Measurements from ENCODE around the gene TMA7.
"Not testable (repeated sequence)": the region's sequence is repeated elsewhere in the genome, so short reads cannot be mapped to it uniquely, and the experiment has no call there.

DNA sequence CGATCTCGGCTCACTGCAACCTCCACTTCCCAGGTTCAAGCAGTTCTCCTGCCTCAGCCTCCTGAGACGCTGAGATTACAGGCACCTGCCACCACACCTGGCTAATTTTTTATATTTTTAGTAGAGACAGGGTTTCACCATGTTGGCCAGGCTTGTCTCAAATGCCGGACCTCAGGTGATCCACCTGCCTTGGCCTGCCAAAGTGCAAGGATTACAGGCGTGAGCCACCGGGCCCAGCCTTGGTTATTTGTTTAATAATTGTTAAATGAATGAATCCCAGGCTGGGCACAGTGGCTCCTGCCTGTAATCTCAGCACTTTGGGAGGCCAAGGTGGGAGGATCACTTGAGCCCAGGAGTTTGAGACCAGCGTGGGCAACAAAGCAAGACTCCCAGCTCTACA is 21.7 kb downstream of the TMA7 start:
- TF ChIP-seq EP300 (IDR thresholded peaks at IDR 0.05), result not testable (repeated sequence)
- TF ChIP-seq, protein P1, sequence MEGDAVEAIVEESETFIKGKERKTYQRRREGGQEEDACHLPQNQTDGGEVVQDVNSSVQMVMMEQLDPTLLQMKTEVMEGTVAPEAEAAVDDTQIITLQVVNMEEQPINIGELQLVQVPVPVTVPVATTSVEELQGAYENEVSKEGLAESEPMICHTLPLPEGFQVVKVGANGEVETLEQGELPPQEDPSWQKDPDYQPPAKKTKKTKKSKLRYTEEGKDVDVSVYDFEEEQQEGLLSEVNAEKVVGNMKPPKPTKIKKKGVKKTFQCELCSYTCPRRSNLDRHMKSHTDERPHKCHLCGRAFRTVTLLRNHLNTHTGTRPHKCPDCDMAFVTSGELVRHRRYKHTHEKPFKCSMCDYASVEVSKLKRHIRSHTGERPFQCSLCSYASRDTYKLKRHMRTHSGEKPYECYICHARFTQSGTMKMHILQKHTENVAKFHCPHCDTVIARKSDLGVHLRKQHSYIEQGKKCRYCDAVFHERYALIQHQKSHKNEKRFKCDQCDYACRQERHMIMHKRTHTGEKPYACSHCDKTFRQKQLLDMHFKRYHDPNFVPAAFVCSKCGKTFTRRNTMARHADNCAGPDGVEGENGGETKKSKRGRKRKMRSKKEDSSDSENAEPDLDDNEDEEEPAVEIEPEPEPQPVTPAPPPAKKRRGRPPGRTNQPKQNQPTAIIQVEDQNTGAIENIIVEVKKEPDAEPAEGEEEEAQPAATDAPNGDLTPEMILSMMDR (IDR thresholded peaks at IDR 0.05), result not testable (repeated sequence)
